Glutamatergic neuron (in vitro differentiated cells): ENCODE results near the gene LIX1. TPM values are rescaled to one million over a fixed set of nuclear protein-coding genes. Genes with fewer than 3 reads are reported as not detected.

Experiments
- DNase-seq: peaks from one replicate; pipeline ENCODE4 v3.0.0; 2022
- H3K27ac Mint-ChIP-seq: one replicate; pipeline ENCODE4 v1.8.0; 2020; ENCODE audit warnings: mild to moderate bottlenecking, mixed read lengths, inconsistent platforms; ENCODE audit not compliant: unreplicated experiment
- H3K27me3 Mint-ChIP-seq: one replicate; pipeline ENCODE4 v1.8.0; 2020; ENCODE audit warnings: mild to moderate bottlenecking, moderate library complexity, mixed read lengths, inconsistent platforms; ENCODE audit not compliant: unreplicated experiment
- H3K36me3 Mint-ChIP-seq: one replicate; pipeline ENCODE4 v1.8.0; 2020; ENCODE audit warnings: mild to moderate bottlenecking, mixed read lengths, inconsistent platforms; ENCODE audit not compliant: unreplicated experiment
- H3K4me1 Mint-ChIP-seq: one replicate; pipeline ENCODE4 v1.8.0; 2020; ENCODE audit warnings: mild to moderate bottlenecking, low read depth, mixed read lengths, inconsistent platforms; ENCODE audit not compliant: unreplicated experiment
- H3K4me3 Mint-ChIP-seq: one replicate; pipeline ENCODE4 v1.8.0; 2020; ENCODE audit warnings: mild to moderate bottlenecking, mixed read lengths, inconsistent platforms; ENCODE audit not compliant: unreplicated experiment
- H3K9me3 Mint-ChIP-seq: one replicate; pipeline ENCODE4 v1.8.0; 2020; ENCODE audit warnings: mild to moderate bottlenecking, moderate library complexity, mixed read lengths, inconsistent platforms; ENCODE audit not compliant: unreplicated experiment
- total RNA-seq: library from RNA; stranded (reverse); fragmentation: NEBNext Ultra II Directional; extraction: Animal tissue kit (Norgen Biotek cat#: 25700); gene quantifications from one replicate; pipeline ENCODE4 v1.2.1, GENCODE V29; 2021; ENCODE audit not compliant: unreplicated experiment
- TF ChIP-seq, protein P1 (sequence below): fragments of 200-600 bp; sonication (generic); IDR thresholded peaks from one replicate; pipeline ENCODE4 v1.5.0; 2021; ENCODE audit not compliant: partially characterized antibody, unreplicated experiment

The LIX1 gene
- total RNA-seq, 1 donor from 2014 or later = not detected

DNA sequence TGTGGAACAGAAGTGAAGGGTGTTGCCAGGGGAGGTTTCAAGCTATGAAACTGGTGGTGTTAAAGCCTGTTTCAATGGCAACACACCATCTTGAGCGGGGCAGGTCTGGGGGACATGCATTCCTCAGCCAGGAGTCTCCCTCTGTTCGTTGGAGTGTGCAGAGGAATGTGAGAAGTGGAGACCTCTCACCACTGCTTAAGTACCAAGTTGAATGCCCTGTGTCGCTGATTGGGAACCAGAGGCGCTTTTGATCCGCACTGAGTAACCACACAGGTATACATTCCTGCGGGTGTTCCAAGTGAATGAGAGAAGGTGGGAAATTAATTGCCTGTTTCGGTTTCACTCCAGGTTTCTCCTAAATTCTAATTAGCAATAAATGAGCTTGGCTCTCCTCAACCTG lies 99.4 kb downstream of the LIX1 start:
- no peaks in the 10 kb centered on the region for H3K27me3 Mint-ChIP-seq
- H3K27ac Mint-ChIP-seq = no peak overlapping the region
- no peak overlapping the region for H3K4me3 Mint-ChIP-seq
- no peaks in the 10 kb centered on the region for H3K36me3 Mint-ChIP-seq
- no peaks in the 10 kb centered on the region for H3K9me3 Mint-ChIP-seq
- TF ChIP-seq, protein P1, sequence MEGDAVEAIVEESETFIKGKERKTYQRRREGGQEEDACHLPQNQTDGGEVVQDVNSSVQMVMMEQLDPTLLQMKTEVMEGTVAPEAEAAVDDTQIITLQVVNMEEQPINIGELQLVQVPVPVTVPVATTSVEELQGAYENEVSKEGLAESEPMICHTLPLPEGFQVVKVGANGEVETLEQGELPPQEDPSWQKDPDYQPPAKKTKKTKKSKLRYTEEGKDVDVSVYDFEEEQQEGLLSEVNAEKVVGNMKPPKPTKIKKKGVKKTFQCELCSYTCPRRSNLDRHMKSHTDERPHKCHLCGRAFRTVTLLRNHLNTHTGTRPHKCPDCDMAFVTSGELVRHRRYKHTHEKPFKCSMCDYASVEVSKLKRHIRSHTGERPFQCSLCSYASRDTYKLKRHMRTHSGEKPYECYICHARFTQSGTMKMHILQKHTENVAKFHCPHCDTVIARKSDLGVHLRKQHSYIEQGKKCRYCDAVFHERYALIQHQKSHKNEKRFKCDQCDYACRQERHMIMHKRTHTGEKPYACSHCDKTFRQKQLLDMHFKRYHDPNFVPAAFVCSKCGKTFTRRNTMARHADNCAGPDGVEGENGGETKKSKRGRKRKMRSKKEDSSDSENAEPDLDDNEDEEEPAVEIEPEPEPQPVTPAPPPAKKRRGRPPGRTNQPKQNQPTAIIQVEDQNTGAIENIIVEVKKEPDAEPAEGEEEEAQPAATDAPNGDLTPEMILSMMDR = no peak
- no peaks in the 10 kb centered on the region for H3K4me1 Mint-ChIP-seq
- DNase-seq = no peak

Other genes starting within 250 kb of the LIX1 start
- 9.3 TPM for gene LNPEP, start 206.5 kb downstream of the LIX1 start, total RNA-seq
- 34.9 TPM for gene RIOK2, start 40.6 kb upstream of the LIX1 start, total RNA-seq